HG03064 (cell line): ENCODE data around the gene GJB3.
"Not testable (repeated sequence)": the region's sequence is repeated elsewhere in the genome, so short reads cannot be mapped to it uniquely, and the experiment has no call there.

Experiments
- ATAC-seq: cut with Tn5 transposase; IDR thresholded peaks from one replicate; pipeline ENCODE4 v1.9.1; 2021; ENCODE audit warnings: low read depth; ENCODE audit not compliant: unreplicated experiment

The GJB3 gene

DNA sequence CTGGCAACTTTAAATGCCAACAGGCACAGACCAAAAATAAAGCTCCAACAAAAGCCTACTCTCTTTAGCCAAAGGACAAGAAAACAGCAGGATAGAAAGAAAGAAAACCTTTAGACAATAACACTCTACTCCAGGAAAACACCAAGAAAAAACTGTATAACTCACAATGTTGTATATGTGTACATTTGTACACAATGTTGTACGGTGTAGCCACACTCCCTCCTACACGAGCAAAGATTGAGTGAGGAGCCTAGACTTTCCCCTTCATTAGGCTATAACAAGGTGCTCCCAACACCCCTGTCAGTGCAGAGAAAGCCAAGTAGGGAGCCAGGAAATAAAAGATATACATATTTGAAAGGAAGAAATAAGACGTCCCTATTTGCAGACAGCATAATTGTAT is 35.8 kb downstream of the GJB3 start:
- ATAC-seq = no peak

DNA sequence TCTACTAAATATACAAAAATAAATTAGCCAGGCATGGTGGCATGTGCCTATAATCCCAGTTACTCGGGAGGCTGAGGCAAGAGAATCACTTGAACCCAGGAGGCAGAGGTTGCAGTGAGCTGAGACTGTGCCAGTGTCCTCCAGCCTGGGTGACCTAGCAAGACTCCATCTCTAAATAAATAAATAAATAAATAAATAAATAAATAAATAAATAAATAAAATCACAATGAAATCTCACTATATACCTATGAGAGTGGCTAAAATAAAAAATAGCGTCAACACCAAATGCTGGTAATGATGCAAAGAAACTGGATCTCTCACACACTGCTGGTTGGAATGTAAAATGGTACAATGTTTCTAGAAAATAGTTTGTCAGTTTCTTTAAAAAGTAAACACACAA is 37.8 kb downstream of the GJB3 start:
- not testable (repeated sequence) for ATAC-seq

DNA sequence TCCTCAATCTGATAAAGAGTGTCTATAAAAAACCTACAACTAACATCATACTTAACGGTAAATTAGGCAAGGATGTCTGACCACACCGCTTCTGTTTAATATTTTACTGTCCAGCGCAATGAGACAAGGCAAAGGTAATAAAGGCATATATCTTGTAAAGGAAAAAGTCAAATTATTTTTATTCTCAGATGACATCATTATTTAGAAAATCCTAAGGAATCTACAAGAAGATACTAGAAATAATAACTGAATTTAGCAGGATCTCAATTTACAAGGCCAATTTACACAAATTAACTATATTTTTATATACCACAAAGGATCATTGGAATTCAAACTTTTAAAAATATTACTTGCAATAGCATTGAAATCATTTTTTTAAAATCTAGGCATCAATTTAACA is 41.2 kb downstream of the GJB3 start:
- no peak for ATAC-seq

DNA sequence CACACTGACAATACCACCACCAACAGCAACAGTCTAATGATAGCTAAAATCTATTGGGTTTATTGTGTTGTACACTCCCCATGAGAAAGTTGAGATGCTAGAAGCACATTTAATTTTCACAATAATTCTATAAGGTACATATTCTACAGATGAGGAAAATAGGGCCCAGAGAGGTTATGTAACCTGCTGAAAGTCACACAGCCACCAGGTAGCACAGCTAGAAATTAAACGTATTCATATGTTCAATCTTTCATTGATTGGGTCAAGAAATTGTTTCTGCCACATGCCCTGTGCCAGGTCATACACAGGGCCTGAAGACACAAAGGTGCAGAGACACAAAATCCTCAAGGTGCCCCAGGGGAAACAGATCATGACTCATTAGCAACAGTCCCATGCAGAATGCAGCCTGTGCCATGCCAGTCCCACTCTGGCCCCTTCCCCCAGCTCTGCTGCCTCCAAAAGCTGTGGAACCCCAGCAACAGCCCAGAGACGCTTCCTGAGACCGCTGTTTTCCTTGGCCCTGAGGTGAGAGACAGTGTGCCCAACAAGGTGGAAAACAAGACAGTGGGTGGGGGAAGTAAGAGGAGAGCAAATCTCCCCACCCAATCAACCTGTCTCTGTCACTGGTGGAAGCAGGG is 43.9 kb downstream of the GJB3 start:
- ATAC-seq = no peak

DNA sequence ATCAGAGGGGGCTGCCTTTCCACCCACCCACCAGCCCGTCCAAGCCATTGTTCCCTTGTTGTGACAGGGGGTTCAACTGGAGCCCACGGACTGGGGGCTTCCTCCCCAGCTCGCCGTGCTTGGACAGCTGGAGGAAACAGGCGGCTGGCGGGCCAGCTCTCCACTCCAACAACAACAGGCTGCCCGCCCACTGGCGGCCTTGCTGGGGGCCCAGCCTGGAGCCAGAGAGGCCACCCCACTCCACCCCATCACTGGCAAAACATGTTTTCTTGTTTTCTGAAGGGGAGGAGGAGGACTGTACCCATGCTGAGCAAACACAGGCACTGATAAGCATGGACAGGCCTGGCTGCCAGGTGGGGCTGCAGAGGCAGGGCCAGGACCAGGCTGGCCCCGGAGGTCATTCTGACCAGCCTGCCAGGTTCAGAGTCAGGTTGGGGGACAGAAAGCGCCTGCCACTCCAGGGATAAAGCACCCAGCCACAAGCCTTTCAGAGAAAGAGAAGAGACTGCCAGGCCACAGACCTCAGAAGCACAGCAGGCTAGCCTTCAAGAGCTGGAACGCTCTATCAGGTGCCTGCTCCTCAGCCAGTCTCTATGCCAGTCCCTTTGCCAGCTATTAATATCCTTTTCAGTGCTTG is 44.6 kb downstream of the GJB3 start:
- no peak for ATAC-seq

DNA sequence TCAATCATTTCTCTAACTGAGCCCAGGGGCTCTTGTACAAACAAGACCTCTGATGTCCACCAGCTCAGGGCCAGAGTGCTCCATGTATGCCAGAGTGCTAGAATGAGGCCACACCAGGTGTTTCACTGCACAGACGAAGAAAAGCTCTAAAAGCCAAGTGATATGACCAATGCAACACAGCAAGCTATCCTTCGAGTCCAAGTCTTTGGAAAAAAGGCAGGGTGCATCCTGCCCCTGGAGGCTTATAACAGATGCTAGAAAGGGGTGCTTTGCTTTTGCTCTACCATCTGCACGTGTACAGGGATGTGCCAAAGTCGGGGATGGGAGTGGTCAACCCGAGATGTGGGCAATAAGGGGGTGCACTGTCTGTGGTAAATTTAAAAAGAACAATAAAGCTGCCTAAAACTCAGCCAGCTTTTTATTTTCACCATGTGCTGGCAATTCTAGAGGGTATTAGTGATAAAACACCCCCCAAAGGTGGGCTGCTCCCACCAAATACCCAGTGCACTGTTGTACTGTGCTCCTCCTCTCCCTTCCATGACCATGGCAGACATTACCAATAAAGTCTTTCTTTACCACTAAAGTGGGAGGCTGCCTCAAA is 46.4 kb downstream of the GJB3 start:
- no peak for ATAC-seq

DNA sequence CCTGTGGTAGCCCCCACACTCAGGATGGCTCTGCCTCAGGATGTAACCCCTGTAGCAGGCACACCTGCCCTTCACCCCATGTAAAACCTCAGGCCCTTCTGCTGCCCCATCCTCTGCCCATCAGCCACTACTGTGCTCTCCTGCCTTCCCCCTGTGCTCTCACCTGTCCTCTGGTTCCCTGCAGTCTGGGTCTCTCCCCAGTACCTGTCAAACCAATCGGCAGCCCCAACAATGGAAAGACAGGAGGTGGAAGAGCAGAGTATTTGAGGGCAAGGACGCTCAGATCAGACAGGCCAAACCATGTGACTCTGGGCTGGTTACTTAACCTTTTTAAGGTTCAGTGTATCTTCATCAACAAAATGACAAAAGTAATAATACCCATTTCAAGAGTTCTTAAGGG is 47.6 kb downstream of the GJB3 start:
- ATAC-seq = no peak

DNA sequence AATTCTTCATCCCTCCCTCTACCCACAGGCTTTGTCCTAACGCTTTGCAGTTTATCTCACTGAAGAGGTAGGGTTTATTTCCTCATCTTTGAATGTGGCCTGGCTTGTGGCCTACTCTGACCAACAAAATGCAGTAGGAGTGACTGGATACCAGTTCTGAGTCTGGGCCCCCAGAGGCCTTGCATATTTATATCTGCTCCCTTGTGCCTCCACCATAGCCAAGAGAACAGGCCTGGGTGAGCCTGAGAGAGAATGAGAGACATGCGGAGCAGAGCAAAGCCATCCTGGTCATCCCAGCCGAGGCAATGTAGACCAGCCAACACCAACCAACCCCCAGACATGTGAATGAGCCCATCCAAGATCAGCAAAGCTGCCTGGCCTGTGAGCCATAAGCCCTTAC is 48.2 kb downstream of the GJB3 start:
- ATAC-seq = no peak

DNA sequence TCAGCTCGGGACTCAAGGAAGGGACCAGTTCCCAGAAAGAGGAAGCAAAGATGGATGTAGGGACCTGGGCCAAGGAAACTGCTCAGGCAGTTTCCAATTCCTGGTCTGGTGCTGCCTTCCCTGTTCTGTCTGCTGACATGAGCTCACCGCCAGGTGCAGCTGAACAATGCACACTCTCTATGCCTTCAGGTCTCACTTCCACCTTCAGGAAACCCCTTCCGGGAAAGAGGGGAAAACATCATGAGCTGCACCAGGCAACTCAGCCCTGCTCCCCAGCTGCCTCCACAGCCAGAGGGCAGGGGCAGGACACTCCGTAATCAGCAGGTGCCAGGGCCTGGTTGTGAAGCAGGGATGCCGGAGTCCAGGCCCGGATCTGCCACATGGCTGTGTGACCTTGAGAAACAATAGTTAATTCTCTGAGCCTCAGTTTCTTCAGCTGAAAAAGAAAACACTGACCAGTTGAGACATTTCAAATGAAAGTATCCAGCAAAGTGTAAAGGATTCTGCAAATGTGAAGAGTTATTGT is 50.8 kb downstream of the GJB3 start:
- ATAC-seq = no peak

DNA sequence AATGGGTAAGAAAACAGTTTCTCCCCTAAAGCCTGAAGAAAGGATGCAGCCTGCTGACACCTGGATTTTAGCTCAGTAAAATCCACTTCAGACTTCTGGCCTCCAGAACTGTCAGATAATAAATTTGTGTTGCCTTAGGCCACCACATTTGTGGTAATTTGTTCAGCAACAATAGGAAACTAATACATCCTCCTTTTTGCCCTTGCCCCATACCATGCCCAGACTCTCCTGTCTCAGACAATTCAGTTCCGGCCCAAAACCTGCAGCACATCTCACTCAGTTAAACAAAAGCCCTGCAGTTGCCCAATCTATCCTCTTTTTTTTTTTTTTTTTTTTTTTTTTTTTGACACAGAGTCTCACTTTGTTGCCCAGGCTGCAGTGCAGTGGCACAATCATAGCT is 52.7 kb downstream of the GJB3 start:
- no peak for ATAC-seq
